Activated T-cell treated with anti-CD3 and anti-CD28 coated beads for 24 hours (primary cell): Measurements from ENCODE around the gene CDK5R1.
"Not testable (repeated sequence)": the region's sequence is repeated elsewhere in the genome, so short reads cannot be mapped to it uniquely, and the experiment has no call there.

Source experiments
- DNase-seq: peaks from one replicate; pipeline ENCODE4 v3.0.0-alpha.2; 2020; ENCODE audit warnings: low read depth

Gene CDK5R1

GRCh38 chr17:32486701-32487472 lies at the start of gene CDK5R1:
Gene CDK5R1 (plus strand): TSS chr17:32486993. CDS start chr17:32487621, 628 bp downstream.
- peak; percentile 64 for DNase-seq

GRCh38 chr17:32440722-32441121 lies 46.1 kb upstream of the CDK5R1 start:
- no peak for DNase-seq

- DNase-seq = no peak
These were observed 44.9 kb upstream of the CDK5R1 start for GRCh38 chr17:32441886-32442285.

- DNase-seq = no peak
These were observed 42.9 kb upstream of the CDK5R1 start for GRCh38 chr17:32443827-32444300.

GRCh38 chr17:32444301-32445073 lies 42.3 kb upstream of the CDK5R1 start, which contains the start of gene PSMD11:
Gene PSMD11 (plus strand): TSS chr17:32444510. CDS start chr17:32444524, 14 bp downstream.
- DNase-seq = peak; percentile 98

GRCh38 chr17:32445074-32445415 lies 41.7 kb upstream of the CDK5R1 start:
- peak; percentile 26 for DNase-seq

GRCh38 chr17:32445497-32445896 lies 41.3 kb upstream of the CDK5R1 start:
- no peak for DNase-seq

- no peak for DNase-seq
These were observed 40.8 kb upstream of the CDK5R1 start for GRCh38 chr17:32445971-32446370.

GRCh38 chr17:32446949-32447348 lies 39.8 kb upstream of the CDK5R1 start:
- no peak for DNase-seq

GRCh38 chr17:32449963-32450362 lies 36.8 kb upstream of the CDK5R1 start:
- no peak for DNase-seq

GRCh38 chr17:32450379-32450778 lies 36.4 kb upstream of the CDK5R1 start:
- not testable (repeated sequence) for DNase-seq

- no peak for DNase-seq
These were observed 34.9 kb upstream of the CDK5R1 start for GRCh38 chr17:32451879-32452278.

GRCh38 chr17:32452281-32452680 lies 34.5 kb upstream of the CDK5R1 start:
- no peak for DNase-seq

GRCh38 chr17:32453370-32453769 lies 33.4 kb upstream of the CDK5R1 start:
- no peak for DNase-seq

GRCh38 chr17:32458371-32458770 lies 28.4 kb upstream of the CDK5R1 start:
- DNase-seq = no peak

GRCh38 chr17:32460054-32460453 lies 26.7 kb upstream of the CDK5R1 start:
- no peak for DNase-seq

- DNase-seq = no peak
These were observed 25.3 kb upstream of the CDK5R1 start for GRCh38 chr17:32461498-32461852.

- DNase-seq = peak; percentile 54
These were observed 24.8 kb upstream of the CDK5R1 start for GRCh38 chr17:32461853-32462617.

- DNase-seq = no peak
These were observed 23.5 kb upstream of the CDK5R1 start for GRCh38 chr17:32463304-32463703.

GRCh38 chr17:32464374-32464773 lies 22.4 kb upstream of the CDK5R1 start:
- no peak for DNase-seq

- DNase-seq = no peak
These were observed 18.8 kb upstream of the CDK5R1 start for GRCh38 chr17:32467949-32468348.

GRCh38 chr17:32470405-32471167 lies 16.2 kb upstream of the CDK5R1 start:
- DNase-seq = no peak
